Esophagus squamous epithelium (tissue), 4 donors: ENCODE results near the gene ATOSB.

Experiments
- POLR2A ChIP-seq, 4 donors: fragments of 450-650 bp; IDR thresholded peaks; one replicate each; pipeline ENCODE4 v1.6.1; 2017; ENCODE audit warnings: antibody characterized with exemption in 4 of 4, mild to moderate bottlenecking in 4 of 4, moderate library complexity in 3 of 4
- TF ChIP-seq, protein P1 (sequence below), 6 experiments: fragments of 450-650 bp in 4 of 6; fragments of 200-600 bp in 2 of 6; sonication (generic) in 2 of 6; IDR thresholded peaks; one replicate each; pipeline ENCODE4 v1.5.1; 2016 to 2019; ENCODE audit warnings: antibody characterized with exemption in 6 of 6, mild to moderate bottlenecking in 4 of 6, moderate library complexity in 4 of 6

DNA sequence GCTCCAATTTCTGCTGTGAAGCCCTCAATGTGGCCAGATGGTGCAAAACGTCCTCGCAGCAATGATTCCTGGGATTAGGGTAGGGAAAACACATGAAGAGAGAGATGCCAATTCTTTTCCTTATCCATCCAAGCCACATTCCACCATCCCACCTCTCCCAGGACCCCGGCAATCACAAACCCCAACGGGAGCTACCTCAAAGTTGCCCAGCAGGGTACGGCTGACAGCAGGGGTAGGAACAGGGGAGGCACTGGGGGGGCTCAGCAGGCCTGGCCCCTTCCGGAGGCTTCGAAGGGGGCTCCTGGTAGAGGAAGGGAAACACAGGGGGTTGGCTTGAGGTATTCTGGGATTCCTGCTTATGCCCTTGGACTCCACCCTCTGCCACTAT lies 9.3 kb downstream of the ATOSB start:
- no peak for TF ChIP-seq POLR2A (IDR thresholded peaks at IDR 0.05)
- TF ChIP-seq, protein P1, sequence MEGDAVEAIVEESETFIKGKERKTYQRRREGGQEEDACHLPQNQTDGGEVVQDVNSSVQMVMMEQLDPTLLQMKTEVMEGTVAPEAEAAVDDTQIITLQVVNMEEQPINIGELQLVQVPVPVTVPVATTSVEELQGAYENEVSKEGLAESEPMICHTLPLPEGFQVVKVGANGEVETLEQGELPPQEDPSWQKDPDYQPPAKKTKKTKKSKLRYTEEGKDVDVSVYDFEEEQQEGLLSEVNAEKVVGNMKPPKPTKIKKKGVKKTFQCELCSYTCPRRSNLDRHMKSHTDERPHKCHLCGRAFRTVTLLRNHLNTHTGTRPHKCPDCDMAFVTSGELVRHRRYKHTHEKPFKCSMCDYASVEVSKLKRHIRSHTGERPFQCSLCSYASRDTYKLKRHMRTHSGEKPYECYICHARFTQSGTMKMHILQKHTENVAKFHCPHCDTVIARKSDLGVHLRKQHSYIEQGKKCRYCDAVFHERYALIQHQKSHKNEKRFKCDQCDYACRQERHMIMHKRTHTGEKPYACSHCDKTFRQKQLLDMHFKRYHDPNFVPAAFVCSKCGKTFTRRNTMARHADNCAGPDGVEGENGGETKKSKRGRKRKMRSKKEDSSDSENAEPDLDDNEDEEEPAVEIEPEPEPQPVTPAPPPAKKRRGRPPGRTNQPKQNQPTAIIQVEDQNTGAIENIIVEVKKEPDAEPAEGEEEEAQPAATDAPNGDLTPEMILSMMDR (IDR thresholded peaks at IDR 0.05): no peak
